AG04450 (cell line): Measurements from ENCODE around the gene FAHD2A. TPM values are rescaled to one million over a fixed set of nuclear protein-coding genes. Genes with fewer than 3 reads are reported as not detected.

Experiments used
- CTCF ChIA-PET: fragments of 300-600, 350-600 bp; formaldehyde crosslinking; extraction: SDS; loops from one replicate; lab custom pipeline; 2022; ENCODE audit warnings: antibody characterized with exemption, inconsistent platforms; lab: Charles Lee
- POLR2A ChIA-PET: fragments of 350-600 bp; formaldehyde crosslinking; extraction: SDS; loops from one replicate; lab custom pipeline; 2021; ENCODE audit warnings: antibody characterized with exemption, inconsistent platforms; lab: Yijun Ruan, JAX
- DNase-seq: peaks from one replicate; pipeline ENCODE4 v3.0.0-alpha.2; 2011; ENCODE audit warnings: low read depth, low spot score
- H3K27ac ChIP-seq: one replicate; pipeline ENCODE4 v1.5.1; 2012; ENCODE audit warnings: low read depth, low read length, control low read depth
- H3K27me3 ChIP-seq: one replicate; pipeline ENCODE4 v1.6.0; 2012; ENCODE audit warnings: low read length; ENCODE audit not compliant: control insufficient read depth, insufficient read depth
- H3K4me3 ChIP-seq: 2 replicates; pipeline ENCODE4 v1.5.1; 2011; ENCODE audit warnings: mild to moderate bottlenecking, low read depth, low read length, control low read depth
- H3K9me3 ChIP-seq: 2 replicates; pipeline ENCODE4 v1.5.1; 2012; ENCODE audit warnings: low read length; ENCODE audit not compliant: control insufficient read depth, insufficient read depth
- polyA plus RNA-seq: library from polyadenylated mRNA; depleted of rRNA; stranded (reverse); fragments of >200 nt; gene quantifications from 2 replicates; pipeline ENCODE4 v1.2.3, GENCODE V29; 2011
- TF ChIP-seq, protein P1 (sequence below): IDR thresholded peaks from 2 replicates; pipeline ENCODE4 v1.5.1; 2011; ENCODE audit warnings: low read depth, low read length, control low read depth, inconsistent platforms

Gene FAHD2A
- polyA plus RNA-seq, 1 experiment, result 24.9 TPM

DNA sequence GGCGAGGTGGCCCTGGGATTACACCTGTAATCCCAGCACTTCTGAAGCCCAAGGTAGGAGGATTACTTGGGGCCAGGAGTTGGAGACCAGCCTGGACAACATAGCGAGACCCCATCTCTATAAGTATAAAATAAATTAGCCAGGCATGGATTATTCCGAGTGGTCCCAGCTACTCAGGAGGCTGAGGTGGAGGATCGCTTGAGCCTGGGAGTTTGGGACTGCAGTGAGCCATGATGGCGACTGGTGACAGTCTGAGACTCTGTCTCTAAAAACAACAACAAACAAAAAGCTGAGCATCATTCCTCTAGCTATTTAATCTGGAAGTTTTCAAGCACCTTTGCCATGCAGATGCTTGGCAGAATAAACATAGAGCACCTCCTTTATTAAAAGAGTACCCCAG, 21.8 kb upstream of the FAHD2A start:
- Histone ChIP-seq H3K9me3 (no peaks in the 10 kb centered on the region; the same call in 1 of the 2 replicates), H3K27me3 (no peaks in the 10 kb centered on the region), H3K27ac (no peak overlapping the region), H3K4me3 (no peak overlapping the region)
- DNase-seq, result no peak
- POLR2A ChIA-PET, result no interaction called here
- CTCF ChIA-PET, result interaction anchor here (4.1 kb wide), 1 partner anchor 8 kb away, joined by 15 read pairs; no protein-coding TSS in a partner anchor
- TF ChIP-seq, protein P1, sequence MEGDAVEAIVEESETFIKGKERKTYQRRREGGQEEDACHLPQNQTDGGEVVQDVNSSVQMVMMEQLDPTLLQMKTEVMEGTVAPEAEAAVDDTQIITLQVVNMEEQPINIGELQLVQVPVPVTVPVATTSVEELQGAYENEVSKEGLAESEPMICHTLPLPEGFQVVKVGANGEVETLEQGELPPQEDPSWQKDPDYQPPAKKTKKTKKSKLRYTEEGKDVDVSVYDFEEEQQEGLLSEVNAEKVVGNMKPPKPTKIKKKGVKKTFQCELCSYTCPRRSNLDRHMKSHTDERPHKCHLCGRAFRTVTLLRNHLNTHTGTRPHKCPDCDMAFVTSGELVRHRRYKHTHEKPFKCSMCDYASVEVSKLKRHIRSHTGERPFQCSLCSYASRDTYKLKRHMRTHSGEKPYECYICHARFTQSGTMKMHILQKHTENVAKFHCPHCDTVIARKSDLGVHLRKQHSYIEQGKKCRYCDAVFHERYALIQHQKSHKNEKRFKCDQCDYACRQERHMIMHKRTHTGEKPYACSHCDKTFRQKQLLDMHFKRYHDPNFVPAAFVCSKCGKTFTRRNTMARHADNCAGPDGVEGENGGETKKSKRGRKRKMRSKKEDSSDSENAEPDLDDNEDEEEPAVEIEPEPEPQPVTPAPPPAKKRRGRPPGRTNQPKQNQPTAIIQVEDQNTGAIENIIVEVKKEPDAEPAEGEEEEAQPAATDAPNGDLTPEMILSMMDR, result no peak

DNA sequence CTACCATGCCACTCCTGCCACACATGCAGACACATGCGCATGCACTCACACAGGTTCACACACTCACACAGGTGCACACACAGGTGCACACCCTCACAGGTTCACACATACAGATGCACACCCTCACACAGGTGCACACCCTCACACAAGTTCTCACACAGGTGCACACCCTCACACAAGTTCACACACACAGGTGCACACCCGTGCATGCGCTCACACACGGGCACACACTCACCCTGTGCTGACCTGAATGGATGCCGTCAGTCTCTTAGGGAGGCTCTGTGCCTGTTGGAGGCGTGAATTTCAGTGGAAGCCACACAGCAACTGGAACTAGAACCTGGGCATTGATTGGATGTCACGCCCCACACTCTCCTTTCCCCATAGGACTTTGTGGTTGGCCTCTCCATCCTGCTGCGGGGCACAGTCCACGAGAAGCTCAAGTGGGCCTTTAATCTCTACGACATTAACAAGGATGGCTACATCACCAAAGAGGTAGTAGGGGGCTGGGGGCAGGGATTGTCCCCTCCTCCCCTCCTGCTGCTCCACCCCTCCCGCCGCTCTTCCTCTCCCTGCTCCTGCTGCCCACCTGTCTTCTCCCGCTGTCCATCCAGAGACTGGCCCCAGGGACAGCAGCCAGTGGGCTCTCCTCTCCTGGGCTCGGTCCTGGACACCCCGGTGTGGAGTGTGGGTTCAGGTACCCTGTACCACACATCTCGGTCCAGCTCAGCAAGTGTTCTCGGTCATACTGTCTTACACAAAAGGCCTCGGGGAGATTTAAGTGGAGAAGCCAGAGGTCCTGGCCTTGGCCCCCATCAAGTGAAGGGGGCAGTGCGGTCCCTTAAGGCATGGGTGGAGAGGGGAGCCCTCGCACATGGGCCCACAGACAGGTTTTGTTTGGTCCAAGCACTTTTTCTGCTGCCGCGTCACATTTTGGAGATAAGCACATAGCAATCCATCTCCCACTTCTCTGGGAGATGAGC, 21.0 kb upstream of the FAHD2A start:
- TF ChIP-seq, protein P1, result no peak
- no peaks in the 10 kb centered on the region; the same call in 1 of the 2 replicates for H3K9me3 ChIP-seq
- ChIA-PET CTCF (interaction anchor here (4.1 kb wide), 1 partner anchor 8 kb away, joined by 15 read pairs; no protein-coding TSS in a partner anchor), POLR2A (no interaction called here)
- DNase-seq, result no peak
- peaks cover 4% of the 10 kb centered on the region for H3K27me3 ChIP-seq
- no peak overlapping the region for H3K4me3 ChIP-seq
- no peak overlapping the region for H3K27ac ChIP-seq

DNA sequence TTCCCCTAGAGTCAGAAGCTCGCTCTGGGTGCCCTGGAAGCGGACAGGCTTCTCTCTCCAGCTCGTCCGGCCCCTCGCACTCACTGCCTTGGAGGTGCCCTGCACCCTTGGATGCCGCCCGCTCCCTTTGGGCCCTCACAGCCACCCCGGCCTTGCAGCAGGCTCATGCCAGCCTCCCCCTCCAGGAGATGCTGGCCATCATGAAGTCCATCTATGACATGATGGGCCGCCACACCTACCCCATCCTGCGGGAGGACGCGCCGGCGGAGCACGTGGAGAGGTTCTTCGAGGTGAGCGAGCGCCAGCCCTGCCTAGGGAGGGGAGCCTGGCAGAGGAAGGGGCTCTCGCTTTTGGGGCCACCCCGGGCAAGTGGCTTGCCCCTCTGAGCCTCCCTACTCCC, 20.3 kb upstream of the FAHD2A start:
- POLR2A ChIA-PET, result no interaction called here
- no peaks in the 10 kb centered on the region; the same call in 1 of the 2 replicates for H3K9me3 ChIP-seq
- TF ChIP-seq, protein P1, result no peak
- CTCF ChIA-PET, result no interaction called here
- H3K27me3 ChIP-seq, result peaks cover 5% of the 10 kb centered on the region
- no peak for DNase-seq
- H3K4me3 ChIP-seq, result no peak overlapping the region
- no peak overlapping the region for H3K27ac ChIP-seq

DNA sequence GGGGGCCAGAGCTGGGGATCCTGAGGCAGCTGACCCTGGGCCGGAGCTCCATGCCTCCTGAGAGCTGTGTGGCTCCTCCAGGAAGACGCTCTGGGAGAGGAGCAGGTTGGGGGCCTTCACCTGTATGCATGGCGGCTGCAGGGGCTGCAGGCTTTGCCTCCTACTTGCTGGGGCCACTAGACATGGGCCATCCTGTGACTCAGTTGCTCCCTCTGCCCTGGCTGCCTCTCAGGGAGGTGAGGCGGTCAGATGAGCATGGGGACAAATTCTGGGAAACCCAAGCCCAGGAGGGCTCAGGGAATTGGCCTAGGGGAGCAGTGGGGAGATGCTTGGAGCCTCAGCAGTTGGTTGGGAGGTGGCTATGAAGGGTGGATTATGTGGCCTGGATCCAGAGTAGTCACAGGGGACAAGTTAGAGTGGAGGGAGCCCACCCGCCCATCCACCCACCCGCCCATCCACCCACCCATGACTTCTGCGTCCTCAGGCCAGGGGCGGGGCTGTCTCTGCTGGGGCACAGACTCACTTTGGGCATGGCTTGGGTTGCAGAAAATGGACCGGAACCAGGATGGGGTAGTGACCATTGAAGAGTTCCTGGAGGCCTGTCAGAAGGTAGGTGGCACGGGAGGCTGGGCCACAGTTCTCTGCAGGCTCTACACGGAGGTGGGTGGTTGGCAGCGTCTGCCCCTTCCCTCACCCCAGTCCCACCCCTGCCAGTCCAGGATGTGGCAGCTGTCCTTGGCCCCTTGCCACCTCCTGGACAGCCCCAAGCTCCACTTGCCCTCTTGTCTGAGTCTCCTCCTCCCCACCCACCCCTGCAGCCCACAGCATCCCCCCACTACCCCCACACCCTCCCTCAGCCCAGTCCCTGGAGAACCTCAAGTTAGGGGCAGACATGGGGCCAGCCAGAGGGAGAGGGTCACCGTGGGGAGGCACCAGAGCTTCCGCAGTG, 19.5 kb upstream of the FAHD2A start:
- no peak for DNase-seq
- POLR2A ChIA-PET, result no interaction called here
- no peak overlapping the region for H3K4me3 ChIP-seq
- TF ChIP-seq, protein P1, result no peak
- CTCF ChIA-PET, result no interaction called here
- no peaks in the 10 kb centered on the region; the same call in 1 of the 2 replicates for H3K9me3 ChIP-seq
- peaks cover 5% of the 10 kb centered on the region for H3K27me3 ChIP-seq
- no peak overlapping the region for H3K27ac ChIP-seq
